Neuron (in vitro differentiated cells): ENCODE data around the gene PCNA.
"Not testable (repeated sequence)": the region's sequence is repeated elsewhere in the genome, so short reads cannot be mapped to it uniquely, and the experiment has no call there.

Experiments
- H2AFZ ChIP-seq: one replicate; pipeline ENCODE4 v1.6.1; 2013; ENCODE audit warnings: low read depth, mild to moderate bottlenecking, inconsistent platforms, low read length, moderate library complexity
- H3K27me3 ChIP-seq: one replicate; pipeline ENCODE4 v1.6.1; 2013; ENCODE audit warnings: low read length; ENCODE audit not compliant: insufficient read depth
- H3K36me3 ChIP-seq: one replicate; pipeline ENCODE4 v1.6.1; 2013; ENCODE audit warnings: low read length; ENCODE audit not compliant: insufficient read depth
- H3K4me1 ChIP-seq: one replicate; pipeline ENCODE4 v1.6.1; 2013; ENCODE audit warnings: low read length; ENCODE audit not compliant: insufficient read depth
- H3K4me3 ChIP-seq: 2 replicates; pipeline ENCODE4 v1.5.1; 2013; ENCODE audit warnings: mild to moderate bottlenecking, low read length, moderate library complexity
- H3K9me3 ChIP-seq: one replicate; pipeline ENCODE4 v1.6.1; 2013; ENCODE audit warnings: low read length

Gene PCNA

DNA sequence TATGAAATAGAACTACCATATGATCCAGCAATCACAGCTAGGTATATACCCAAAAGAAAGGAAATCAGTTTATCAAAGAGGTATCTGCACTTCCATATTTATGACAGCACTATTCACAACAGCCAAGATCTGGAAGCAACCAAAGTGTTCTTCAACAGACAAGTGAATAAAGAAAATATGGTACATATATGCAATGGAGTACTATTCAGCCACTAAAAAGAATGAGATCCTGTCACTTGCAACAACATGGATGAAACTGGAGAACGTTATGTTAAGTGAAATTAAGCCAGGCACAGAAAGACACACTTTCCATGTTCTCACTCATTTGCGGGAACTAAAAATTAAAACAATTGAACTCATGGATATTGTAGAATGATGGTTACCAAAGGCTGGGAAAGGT, 15.3 kb downstream of the PCNA start:
- H3K36me3 ChIP-seq: peaks cover 81% of the 10 kb centered on the region
- no peak overlapping the region for H3K4me3 ChIP-seq
- no peak overlapping the region for H2AFZ ChIP-seq

DNA sequence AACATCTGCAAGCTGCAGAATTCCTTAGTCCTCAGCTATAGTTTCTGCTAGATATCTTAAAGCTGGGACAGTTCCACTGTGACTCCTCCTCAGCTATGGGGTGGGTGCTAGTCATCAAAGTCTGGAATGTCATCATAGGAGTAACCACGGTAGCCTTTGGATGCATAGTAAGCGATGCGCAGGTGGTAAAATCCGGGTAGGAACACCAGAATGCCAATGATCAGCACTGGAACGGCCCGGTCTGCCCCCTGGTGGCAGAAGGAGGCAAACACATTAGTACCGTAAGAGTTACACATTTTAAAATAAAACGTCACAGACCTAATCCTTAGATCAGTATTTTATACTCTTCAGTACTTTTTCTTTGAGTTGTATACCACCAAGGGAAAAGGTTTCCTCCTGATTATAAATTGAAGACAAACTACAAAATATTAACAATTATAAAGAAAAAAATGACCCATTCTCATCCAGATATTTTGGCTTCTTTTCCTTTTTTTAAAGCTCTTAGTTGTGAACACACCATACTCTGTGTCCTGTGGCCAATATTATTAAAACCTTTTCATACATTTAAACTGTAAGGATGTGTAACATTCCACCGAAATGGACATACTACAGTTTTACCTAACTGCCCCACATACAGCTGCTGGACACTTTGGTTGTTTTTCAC, 18.9 kb downstream of the PCNA start:
- no peaks in the 10 kb centered on the region for H3K27me3 ChIP-seq
- no peak overlapping the region for H3K4me3 ChIP-seq
- no peaks in the 10 kb centered on the region for H3K4me1 ChIP-seq
- H3K9me3 ChIP-seq: peaks cover 2% of the 10 kb centered on the region
- H2AFZ ChIP-seq: no peak overlapping the region
- H3K36me3 ChIP-seq: peaks cover 78% of the 10 kb centered on the region

More for the DNA sequence above, 15.3 kb downstream of the PCNA start:
- Histone ChIP-seq H3K4me1 (no peaks in the 10 kb centered on the region), H3K27me3 (no peaks in the 10 kb centered on the region), H3K9me3 (peaks cover 2% of the 10 kb centered on the region)

DNA sequence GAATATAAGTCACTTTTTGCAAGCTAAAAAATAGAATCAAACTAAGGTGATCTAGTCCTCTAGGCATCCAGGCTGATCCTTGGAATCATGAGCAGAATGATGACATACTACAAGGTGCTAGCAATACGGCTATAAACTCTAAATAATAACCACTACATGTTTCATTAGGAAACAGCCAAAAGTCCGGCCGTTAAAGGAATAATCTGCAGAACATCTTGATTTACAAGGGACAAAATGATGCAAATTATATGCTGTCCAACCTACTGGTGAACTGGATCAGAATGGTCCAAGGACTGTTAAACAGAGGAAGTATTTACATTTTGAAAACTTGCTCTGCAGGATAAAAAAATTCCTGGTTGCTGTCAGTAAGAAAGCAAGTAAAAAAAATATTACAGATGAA, 19.8 kb downstream of the PCNA start:
- H3K36me3 ChIP-seq: peaks cover 74% of the 10 kb centered on the region
- not testable (repeated sequence) for H2AFZ ChIP-seq, H3K4me3 ChIP-seq

DNA sequence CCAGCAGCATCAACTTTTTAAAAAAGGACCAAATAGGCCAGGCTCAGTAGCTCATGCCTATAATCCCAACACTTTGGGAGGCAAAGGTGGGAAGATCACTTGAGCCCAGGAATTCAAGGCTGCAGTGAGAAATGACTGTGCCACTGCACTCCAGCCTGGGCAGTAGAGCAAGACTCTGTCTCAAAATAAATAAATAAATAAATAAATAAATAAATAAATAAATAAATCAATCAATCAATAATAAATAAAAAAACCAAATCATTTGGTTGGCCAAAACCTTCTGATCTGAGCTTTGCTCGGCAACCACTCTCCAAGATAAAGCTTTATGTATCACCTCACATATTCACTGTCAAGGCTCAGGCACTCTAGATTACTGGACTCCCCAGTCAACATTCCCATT, 20.7 kb downstream of the PCNA start:
- H3K36me3 ChIP-seq: peaks cover 68% of the 10 kb centered on the region
- not testable (repeated sequence) for H3K9me3 ChIP-seq, H2AFZ ChIP-seq, H3K27me3 ChIP-seq, H3K4me3 ChIP-seq, H3K4me1 ChIP-seq

More for the DNA sequence above, 19.8 kb downstream of the PCNA start:
- not testable (repeated sequence) for H3K9me3 ChIP-seq, H3K4me1 ChIP-seq, H3K27me3 ChIP-seq

DNA sequence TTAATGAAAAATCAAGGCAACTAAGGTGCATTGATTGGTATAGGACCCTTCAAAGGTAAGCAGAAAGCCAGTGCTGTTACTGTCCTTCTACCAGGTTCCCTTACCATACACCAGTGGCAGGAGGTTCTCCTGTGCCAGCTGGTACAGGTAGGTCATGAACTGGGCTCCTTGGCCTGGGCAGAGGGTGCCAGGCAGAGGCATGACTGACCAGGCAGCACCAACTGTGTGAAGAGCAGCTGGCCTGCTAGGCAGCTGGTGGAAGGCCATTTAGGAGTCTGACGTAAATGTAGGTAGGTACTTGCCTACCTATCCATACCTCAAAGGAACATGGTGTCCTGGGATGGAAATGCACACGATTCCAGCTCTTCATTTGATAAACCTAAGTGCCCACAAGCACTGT, 23.3 kb downstream of the PCNA start:
- Histone ChIP-seq H3K4me1 (no peaks in the 10 kb centered on the region), H2AFZ (no peak overlapping the region), H3K9me3 (no peaks in the 10 kb centered on the region), H3K27me3 (no peaks in the 10 kb centered on the region), H3K36me3 (peaks cover 55% of the 10 kb centered on the region), H3K4me3 (no peak overlapping the region)

DNA sequence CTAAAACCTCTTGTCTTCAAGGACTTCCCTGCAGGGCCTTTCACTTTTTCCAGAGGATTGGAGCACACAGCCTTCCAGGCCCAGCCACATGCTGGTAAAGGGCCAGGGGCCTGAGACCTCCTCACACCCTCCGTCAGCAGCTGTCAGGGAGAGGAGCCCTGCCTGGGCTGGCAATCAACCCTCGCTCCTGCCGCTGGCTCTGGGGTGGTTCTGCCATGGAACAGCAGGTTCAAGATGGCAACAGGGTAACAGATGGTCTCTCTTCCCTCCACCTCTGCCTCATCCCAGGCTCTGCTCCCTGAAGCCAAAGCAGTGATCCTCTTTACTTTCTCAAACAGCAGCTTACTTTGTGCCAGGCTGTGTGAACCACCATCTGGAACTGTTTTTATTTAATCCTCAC, 23.8 kb downstream of the PCNA start:
- Histone ChIP-seq H2AFZ (no peak overlapping the region), H3K4me1 (no peaks in the 10 kb centered on the region), H3K36me3 (peaks cover 50% of the 10 kb centered on the region), H3K27me3 (no peaks in the 10 kb centered on the region), H3K4me3 (no peak overlapping the region), H3K9me3 (no peaks in the 10 kb centered on the region)

DNA sequence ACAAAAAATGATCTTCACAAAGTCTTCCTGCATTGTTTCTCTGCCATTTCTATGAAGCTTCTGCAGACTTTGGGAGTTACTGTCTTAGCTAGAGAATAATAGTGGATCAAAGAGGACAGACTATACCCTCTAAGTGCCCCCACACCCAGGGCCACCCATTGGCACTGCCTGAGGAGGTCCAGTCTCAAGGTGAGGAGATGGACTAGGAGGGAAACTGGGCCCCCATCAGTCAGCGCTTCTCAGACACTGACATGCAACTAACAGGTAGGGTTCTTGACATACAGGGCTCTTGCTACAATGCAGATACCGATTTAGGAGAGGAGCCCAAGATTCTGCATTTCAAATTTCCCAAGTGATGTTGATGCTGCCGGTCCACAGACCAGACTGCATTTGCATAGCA, 24.3 kb downstream of the PCNA start:
- peaks cover 48% of the 10 kb centered on the region for H3K36me3 ChIP-seq
- no peak overlapping the region for H2AFZ ChIP-seq
- no peaks in the 10 kb centered on the region for H3K4me1 ChIP-seq
- H3K4me3 ChIP-seq: no peak overlapping the region
- no peaks in the 10 kb centered on the region for H3K9me3 ChIP-seq
- no peaks in the 10 kb centered on the region for H3K27me3 ChIP-seq

DNA sequence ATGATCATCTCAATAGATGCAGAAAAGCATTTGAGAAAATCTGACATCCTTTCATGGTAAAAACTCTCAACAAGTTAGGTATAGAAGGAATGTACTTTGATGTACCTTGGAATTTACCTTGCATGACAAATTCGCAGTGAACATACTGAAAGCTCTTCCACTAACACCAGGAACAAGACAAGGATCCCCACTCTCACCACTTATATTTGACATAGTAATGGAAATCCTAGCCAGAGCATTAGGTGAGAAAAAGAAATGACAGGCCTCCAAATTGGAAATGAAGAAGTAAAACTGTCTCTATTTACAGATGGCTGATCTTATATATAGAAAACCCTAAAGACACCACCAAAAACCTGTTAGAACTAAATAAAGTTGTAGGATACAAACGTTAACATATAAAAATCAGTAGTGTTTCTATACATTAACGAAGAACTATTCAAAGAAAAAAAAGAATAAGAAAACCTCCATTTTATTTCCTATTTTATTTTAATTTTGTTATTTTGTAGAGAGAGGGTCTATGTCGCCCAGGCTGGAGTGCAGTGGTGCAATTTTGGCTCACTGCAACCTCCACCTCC, 26.9 kb downstream of the PCNA start:
- Histone ChIP-seq H3K4me1 (no peaks in the 10 kb centered on the region), H3K36me3 (peaks cover 29% of the 10 kb centered on the region), H3K9me3 (no peaks in the 10 kb centered on the region), H2AFZ (no peak overlapping the region), H3K27me3 (no peaks in the 10 kb centered on the region), H3K4me3 (no peak overlapping the region)

DNA sequence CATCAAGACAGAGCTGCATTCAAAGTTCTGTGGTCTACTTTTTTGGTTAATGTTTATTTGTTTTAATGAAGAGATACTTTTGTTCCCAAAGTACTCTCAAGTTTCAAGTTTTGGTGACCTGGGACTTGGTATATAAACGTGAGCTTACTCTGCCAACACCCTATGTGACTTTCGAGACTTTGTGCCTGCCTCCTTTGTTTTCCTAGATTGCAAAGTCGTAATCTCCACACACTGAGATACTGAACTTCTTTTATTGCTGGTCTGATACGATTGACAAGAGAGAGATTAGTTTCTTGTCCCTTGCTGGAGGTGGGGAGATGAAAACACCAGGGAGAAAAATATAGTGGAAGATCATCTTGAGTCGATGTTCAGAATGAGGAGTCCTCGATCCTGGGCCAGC, 27.9 kb downstream of the PCNA start:
- Histone ChIP-seq H3K4me1 (no peaks in the 10 kb centered on the region), H3K27me3 (no peaks in the 10 kb centered on the region), H2AFZ (no peak overlapping the region), H3K9me3 (no peaks in the 10 kb centered on the region), H3K36me3 (peaks cover 23% of the 10 kb centered on the region), H3K4me3 (no peak overlapping the region)

DNA sequence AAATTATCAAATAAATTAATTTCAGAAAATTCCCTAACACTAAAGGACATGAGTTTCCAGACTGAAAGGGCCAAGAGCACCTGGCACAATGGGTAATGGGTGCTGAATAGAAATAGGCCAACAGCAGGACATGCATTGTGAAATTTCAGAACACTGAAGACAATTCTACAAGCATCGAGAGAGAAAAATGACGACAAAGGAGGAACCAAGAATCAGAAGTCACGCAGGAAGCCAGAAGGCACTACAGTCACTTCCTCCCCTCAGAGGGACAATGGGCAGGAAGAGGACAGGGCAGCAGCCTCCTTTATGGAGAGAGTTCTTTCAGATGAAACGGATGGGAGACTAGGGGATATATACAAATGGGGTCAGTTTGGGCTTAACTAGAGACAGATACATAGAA, 29.6 kb downstream of the PCNA start:
- Histone ChIP-seq H3K4me3 (no peak overlapping the region), H2AFZ (no peak overlapping the region), H3K4me1 (no peaks in the 10 kb centered on the region), H3K27me3 (no peaks in the 10 kb centered on the region), H3K36me3 (peaks cover 11% of the 10 kb centered on the region), H3K9me3 (no peaks in the 10 kb centered on the region)

DNA sequence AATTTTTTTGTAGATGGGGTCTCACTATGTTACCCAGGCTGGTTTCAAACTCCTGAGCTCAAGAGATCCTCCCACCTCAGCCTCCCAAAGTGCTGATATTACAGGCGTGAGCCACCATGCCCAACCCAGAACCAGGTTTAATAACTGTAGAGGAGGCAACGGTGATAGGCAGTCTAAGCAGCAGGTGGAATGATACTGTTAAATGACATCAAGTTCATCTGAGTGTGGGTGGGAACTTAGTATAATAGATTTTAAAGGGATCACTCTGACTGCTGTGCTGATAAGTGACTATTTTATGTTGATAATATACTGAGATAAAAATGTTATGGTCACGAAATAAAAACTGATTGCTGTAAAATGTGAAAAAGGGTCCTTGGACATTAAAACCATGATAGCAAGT, 31.1 kb downstream of the PCNA start:
- H3K9me3 ChIP-seq: no peaks in the 10 kb centered on the region
- peaks cover 8% of the 10 kb centered on the region for H3K36me3 ChIP-seq
- no peak overlapping the region for H2AFZ ChIP-seq
- H3K27me3 ChIP-seq: no peaks in the 10 kb centered on the region
- no peaks in the 10 kb centered on the region for H3K4me1 ChIP-seq
- no peak overlapping the region for H3K4me3 ChIP-seq

DNA sequence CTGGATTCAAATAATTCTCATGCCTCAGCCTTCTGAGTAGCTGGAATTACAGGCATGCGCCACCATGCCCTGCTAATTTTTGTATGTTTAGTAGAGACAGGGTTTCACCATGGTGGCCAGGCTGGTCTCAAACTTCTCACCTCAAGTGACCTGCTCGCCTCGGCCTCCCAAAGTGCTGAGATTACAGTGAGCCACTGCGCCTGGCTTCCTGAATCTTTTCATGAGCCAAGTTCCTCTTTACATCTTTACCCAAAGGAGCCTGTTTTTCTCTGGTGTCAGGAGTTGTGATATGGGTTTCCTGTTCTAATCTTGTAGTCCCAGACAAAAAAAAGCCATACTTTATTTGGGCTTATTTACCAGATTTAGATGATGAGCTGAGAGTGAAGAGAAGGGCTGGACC, 34.4 kb downstream of the PCNA start:
- no peaks in the 10 kb centered on the region for H3K27me3 ChIP-seq
- no peaks in the 10 kb centered on the region for H3K9me3 ChIP-seq
- H3K4me3 ChIP-seq: no peak overlapping the region
- no peaks in the 10 kb centered on the region for H3K36me3 ChIP-seq
- H2AFZ ChIP-seq: no peak overlapping the region
- H3K4me1 ChIP-seq: no peaks in the 10 kb centered on the region

DNA sequence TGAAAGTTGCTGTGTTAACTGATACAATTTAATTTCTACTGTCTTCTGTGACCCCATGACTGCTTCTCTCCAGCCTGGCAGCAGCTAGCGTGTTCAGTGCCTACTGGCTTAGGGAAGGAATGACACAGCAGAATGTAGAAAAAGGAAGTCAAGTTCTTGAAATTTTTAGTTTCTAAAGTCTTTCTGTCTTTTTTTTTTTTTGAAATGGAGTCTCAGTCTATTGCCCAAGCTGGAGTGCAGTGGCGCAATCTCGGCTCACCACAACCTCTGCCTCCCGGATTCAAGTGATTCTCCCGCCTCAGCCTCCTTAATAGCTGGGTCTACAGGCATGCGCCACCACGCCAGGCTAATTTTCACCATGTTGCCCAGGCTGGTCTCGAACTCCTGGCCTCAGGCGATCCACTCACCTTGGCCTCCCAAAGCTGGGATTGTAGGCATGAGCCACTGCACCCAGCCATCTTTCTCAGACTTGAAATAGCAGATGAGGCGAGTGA, 39.3 kb downstream of the PCNA start:
- Histone ChIP-seq H2AFZ (no peak overlapping the region), H3K4me1 (no peaks in the 10 kb centered on the region), H3K36me3 (no peaks in the 10 kb centered on the region), H3K4me3 (no peak overlapping the region), H3K9me3 (no peaks in the 10 kb centered on the region), H3K27me3 (no peaks in the 10 kb centered on the region)
